Neuronal stem cell (in vitro differentiated cells): ENCODE results near the gene SND1.
A peak's percentile ranks its signal among the peaks of the same experiment; 100 is the strongest.

ENCODE experiments used
- DNase-seq: peaks from one replicate; pipeline ENCODE4 v3.0.0-alpha.2; 2013; ENCODE audit warnings: low spot score
- H2AFZ ChIP-seq: one replicate; pipeline ENCODE4 v1.6.1; 2013; ENCODE audit warnings: mild to moderate bottlenecking, low read length, inconsistent platforms
- H2AK5ac ChIP-seq: 2 replicates; pipeline ENCODE4 v1.6.1; 2013; ENCODE audit warnings: low read depth, mild to moderate bottlenecking, inconsistent platforms, low read length, moderate library complexity, mixed read lengths
- H2BK120ac ChIP-seq: 2 replicates; pipeline ENCODE4 v1.6.1; 2013; ENCODE audit warnings: low read depth, mild to moderate bottlenecking, inconsistent platforms, low read length, moderate library complexity, mixed read lengths
- H2BK12ac ChIP-seq: one replicate; pipeline ENCODE4 v1.6.1; 2013; ENCODE audit warnings: low read length, inconsistent platforms
- H2BK15ac ChIP-seq: 2 replicates; pipeline ENCODE4 v1.6.1; 2013; ENCODE audit warnings: mild to moderate bottlenecking, low read length, inconsistent platforms, mixed read lengths
- H2BK5ac ChIP-seq: one replicate; pipeline ENCODE4 v1.6.1; 2013; ENCODE audit warnings: inconsistent platforms, mild to moderate bottlenecking, low read length, moderate library complexity
- H3K14ac ChIP-seq: one replicate; pipeline ENCODE4 v1.6.1; 2013; ENCODE audit warnings: low read length, inconsistent platforms
- H3K18ac ChIP-seq: 2 replicates; pipeline ENCODE4 v1.6.1; 2013; ENCODE audit warnings: low read length, inconsistent platforms
- H3K23ac ChIP-seq: 2 replicates; pipeline ENCODE4 v1.6.1; 2013; ENCODE audit warnings: low read depth, mild to moderate bottlenecking, mixed read lengths, low read length, inconsistent platforms; ENCODE audit not compliant: poor library complexity
- H3K27ac ChIP-seq: replicated peaks from 3 replicates; pipeline ENCODE4 v1.5.1; 2013; ENCODE audit warnings: low read length, inconsistent platforms
- H3K27me3 ChIP-seq, 3 experiments: 2 replicates each; pipeline ENCODE4 v1.6.1; 2013; ENCODE audit warnings: low read length in 3 of 3, mild to moderate bottlenecking in 2 of 3, inconsistent platforms in 1 of 3, low read depth in 1 of 3, mixed read lengths in 1 of 3, moderate library complexity in 1 of 3; ENCODE audit not compliant: control insufficient read depth in 3 of 3, insufficient read depth in 3 of 3
- H3K36me3 ChIP-seq, 2 donors: replicated peaks in 1 of 2; 2 replicates each; pipeline ENCODE4 v1.6.1; 2013; ENCODE audit warnings: low read length in 2 of 2; ENCODE audit not compliant: control insufficient read depth in 2 of 2, insufficient read depth in 2 of 2
- H3K4ac ChIP-seq: 2 replicates; pipeline ENCODE4 v1.6.1; 2013; ENCODE audit warnings: inconsistent platforms, mild to moderate bottlenecking, low read length, moderate library complexity
- H3K4me1 ChIP-seq, 2 donors: 1 replicate in 1 of 2; 2 replicates in 1 of 2; pipeline ENCODE4 v1.6.1; 2013; ENCODE audit warnings: low read length in 2 of 2, low read depth in 1 of 2; ENCODE audit not compliant: control insufficient read depth in 2 of 2, insufficient read depth in 1 of 2
- H3K4me2 ChIP-seq: one replicate; pipeline ENCODE4 v1.6.1; 2013; ENCODE audit warnings: mild to moderate bottlenecking, low read length, inconsistent platforms; ENCODE audit not compliant: insufficient read depth, poor library complexity, severe bottlenecking
- H3K4me3 ChIP-seq, 2 donors: 2 replicates each; pipeline ENCODE4 v1.5.1; 2013; ENCODE audit warnings: low read length in 2 of 2, mild to moderate bottlenecking in 2 of 2, inconsistent platforms in 1 of 2, moderate library complexity in 1 of 2
- H3K79me1 ChIP-seq: one replicate; pipeline ENCODE4 v1.6.1; 2013; ENCODE audit warnings: low read depth, mild to moderate bottlenecking, inconsistent platforms, low read length, moderate library complexity
- H3K9ac ChIP-seq: one replicate; pipeline ENCODE4 v1.6.1; 2013; ENCODE audit warnings: mild to moderate bottlenecking, low read depth, low read length, inconsistent platforms; ENCODE audit not compliant: poor library complexity
- H3K9me3 ChIP-seq, 2 donors: replicated peaks in 1 of 2; 2 replicates each; pipeline versions ENCODE3 to v1.6.1; 2013; ENCODE audit warnings: low read length in 2 of 2, mild to moderate bottlenecking in 2 of 2, inconsistent platforms in 1 of 2, low read depth in 1 of 2, mixed read lengths in 1 of 2, moderate library complexity in 1 of 2; ENCODE audit not compliant: control insufficient read depth in 2 of 2, insufficient read depth in 1 of 2
- H4K8ac ChIP-seq: one replicate; pipeline ENCODE4 v1.6.1; 2013; ENCODE audit warnings: low read depth, mild to moderate bottlenecking, inconsistent platforms, low read length, moderate library complexity
- H4K91ac ChIP-seq: one replicate; pipeline ENCODE4 v1.6.1; 2013; ENCODE audit warnings: low read length, low read depth, mild to moderate bottlenecking, inconsistent platforms; ENCODE audit not compliant: poor library complexity
- WGBS, 2 donors: extraction: QIAGEN DNeasy Blood & Tissue Kit; methylation state at CpG; one replicate each; pipeline ENCODE4 v1.1.7; 2013; ENCODE audit warnings: missing lambda C conversion rate in 2 of 2, mixed read lengths in 1 of 2; ENCODE audit not compliant: insufficient read length in 2 of 2, insufficient replicate concordance in 1 of 2; ENCODE audit errors: extremely low coverage in 2 of 2; 5-methylcytosine and 5-hydroxymethylcytosine counted together

Gene SND1

GRCh38 chr7:127647636-127648035 is 4.4 kb upstream of the SND1 start:
- WGBS, 2 donors, result no CpG with 5 or more reads among the region's 8 CpGs
- DNase-seq, result no peak
- H3K27ac ChIP-seq, result no peak overlapping the region
- H4K91ac ChIP-seq, result no peak overlapping the region
- no peak overlapping the region for H4K8ac ChIP-seq
- H3K4me3 ChIP-seq, result no peak overlapping the region
- H3K79me1 ChIP-seq, result peaks cover 5% of the 10 kb centered on the region
- H3K27me3 ChIP-seq, result peaks cover 0 to 1% (median 0%) of the 10 kb centered on the region in 3 experiments
- H3K9me3 ChIP-seq, result no peaks in the 10 kb centered on the region
- H3K36me3 ChIP-seq, result no peaks in the 10 kb centered on the region
- H2AK5ac ChIP-seq, result no peak overlapping the region
- peak overlapping the region; percentile 9 for H2BK15ac ChIP-seq
- no peak overlapping the region for H3K9ac ChIP-seq
- no peak overlapping the region for H2BK5ac ChIP-seq
- no peak overlapping the region for H3K4me2 ChIP-seq
- no peak overlapping the region for H3K14ac ChIP-seq
- no peak overlapping the region for H3K18ac ChIP-seq
- peaks cover 4 to 10% of the 10 kb centered on the region in 2 donors for H3K4me1 ChIP-seq
- H2AFZ ChIP-seq, result no peak overlapping the region
- H3K4ac ChIP-seq, result no peak overlapping the region
- H3K23ac ChIP-seq, result no peak overlapping the region
- no peak overlapping the region for H2BK120ac ChIP-seq
- no peak overlapping the region for H2BK12ac ChIP-seq

- no peak overlapping the region for H2BK15ac ChIP-seq
- no CpG with 5 or more reads among the region's 2 CpGs for WGBS, 2 donors
- H3K4ac ChIP-seq, result no peak overlapping the region
- peak overlapping the region; percentile 39 for H2AFZ ChIP-seq
- H2BK12ac ChIP-seq, result no peak overlapping the region
- peaks cover 10 to 12% of the 10 kb centered on the region in 2 donors for H3K4me1 ChIP-seq
- no peak overlapping the region for H3K4me2 ChIP-seq
- no peak for DNase-seq
- no peaks in the 10 kb centered on the region for H3K9me3 ChIP-seq
- H3K27ac ChIP-seq, result no peak overlapping the region
- peaks cover 5% of the 10 kb centered on the region for H3K79me1 ChIP-seq
- no peak overlapping the region for H4K8ac ChIP-seq
- H3K36me3 ChIP-seq, result peaks cover 0 to 6% of the 10 kb centered on the region in 2 donors
- H3K23ac ChIP-seq, result no peak overlapping the region
- H3K14ac ChIP-seq, result no peak overlapping the region
- no peak overlapping the region for H2BK5ac ChIP-seq
- H4K91ac ChIP-seq, result no peak overlapping the region
- H3K4me3 ChIP-seq, result no peak overlapping the region
- peaks cover 0 to 1% (median 0%) of the 10 kb centered on the region in 3 experiments for H3K27me3 ChIP-seq
- no peak overlapping the region for H3K9ac ChIP-seq
- H3K18ac ChIP-seq, result no peak overlapping the region
- H2BK120ac ChIP-seq, result no peak overlapping the region
- no peak overlapping the region for H2AK5ac ChIP-seq
These were observed 3.0 kb upstream of the SND1 start for GRCh38 chr7:127648986-127649385.

GRCh38 chr7:127650847-127651555 is 993 bp upstream of the SND1 start:
- H2BK12ac ChIP-seq, result no peak overlapping the region
- no peak for DNase-seq
- H2AFZ ChIP-seq, result peak overlapping the region; percentile 98
- no peaks in the 10 kb centered on the region for H3K9me3 ChIP-seq
- H2BK120ac ChIP-seq, result peak overlapping the region; percentile 21
- peaks cover 5% of the 10 kb centered on the region for H3K79me1 ChIP-seq
- no peak overlapping the region for H3K4ac ChIP-seq
- H2BK5ac ChIP-seq, result no peak overlapping the region
- no peak overlapping the region for H2AK5ac ChIP-seq
- no CpG with 5 or more reads among the region's 29 CpGs for WGBS, 2 donors
- peaks cover 0 to 24% of the 10 kb centered on the region in 2 donors for H3K36me3 ChIP-seq
- peak overlapping the region; percentile 78 to 99 for H3K4me3 ChIP-seq
- peaks cover 12 to 14% of the 10 kb centered on the region in 2 donors for H3K4me1 ChIP-seq
- H3K9ac ChIP-seq, result peak overlapping the region; percentile 73
- H3K27ac ChIP-seq, result peak overlapping the region; percentile 45
- peak overlapping the region; percentile 4 for H3K14ac ChIP-seq
- no peak overlapping the region for H4K8ac ChIP-seq
- H3K4me2 ChIP-seq, result peak overlapping the region; percentile 73
- H3K18ac ChIP-seq, result peak overlapping the region; percentile 73
- no peak overlapping the region for H4K91ac ChIP-seq
- H3K23ac ChIP-seq, result peak overlapping the region; percentile 81
- H2BK15ac ChIP-seq, result peak overlapping the region; percentile 6
- H3K27me3 ChIP-seq, result peaks cover 0 to 1% (median 0%) of the 10 kb centered on the region in 3 experiments

GRCh38 chr7:127652333-127653248 is 597 bp downstream of the SND1 start:
- no peak for DNase-seq
- no CpG with 5 or more reads among the region's 38 CpGs for WGBS, 2 donors

More at GRCh38 chr7:127652333-127653248, 597 bp downstream of the SND1 start:
- Histone ChIP-seq H4K91ac (peak overlapping the region; percentile 76), H3K23ac (peak overlapping the region; percentile 99), H2BK15ac (no peak overlapping the region), H2AFZ (peak overlapping the region; percentile 98), H3K4me3 (peak overlapping the region; percentile 90 to 99), H3K27ac (peak overlapping the region; percentile 55), H3K14ac (peak overlapping the region; percentile 51), H2BK12ac (peak overlapping the region; percentile 86), H2BK5ac (peak overlapping the region; percentile 59), H3K18ac (peak overlapping the region; percentile 96), H2BK120ac (no peak overlapping the region), H2AK5ac (peak overlapping the region; percentile 77), H3K36me3 (peaks cover 0 to 37% of the 10 kb centered on the region in 2 donors), H3K4ac (no peak overlapping the region), H3K27me3 (peaks cover 0 to 1% (median 0%) of the 10 kb centered on the region in 3 experiments), H3K79me1 (peaks cover 5% of the 10 kb centered on the region), H3K4me1 (peaks cover 12 to 14% of the 10 kb centered on the region in 2 donors), H3K9ac (peak overlapping the region; percentile 100), H3K4me2 (peak overlapping the region; percentile 78), H3K9me3 (no peaks in the 10 kb centered on the region), H4K8ac (no peak overlapping the region)
